Right atrium auricular region (tissue), 2 donors: ENCODE results near the gene FSIP1. TPM values are rescaled to one million over a fixed set of nuclear protein-coding genes. Genes with fewer than 3 reads are reported as not detected.

ENCODE experiments used
- DNase-seq: peaks from one replicate; pipeline ENCODE4 v3.0.0-alpha.2; 2019; ENCODE audit warnings: low spot score
- H3K27ac ChIP-seq, 2 donors: fragments of 200-600 bp; sonication (generic); 1 replicate in 1 of 2; 2 replicates in 1 of 2; pipeline ENCODE4 v1.5.1; 2016 to 2019
- H3K27me3 ChIP-seq, 2 donors: fragments of 200-600 bp; sonication (generic); one replicate each; pipeline versions ENCODE4 v1.5.1 to v1.6.0; 2017 to 2019
- H3K36me3 ChIP-seq: fragments of 200-600 bp; sonication (generic); one replicate; pipeline ENCODE4 v1.5.1; 2016
- H3K4me1 ChIP-seq, 2 donors: fragments of 200-600 bp; sonication (generic); one replicate each; pipeline versions ENCODE4 v1.5.1 to v1.6.0; 2017 to 2019
- H3K4me3 ChIP-seq, 2 donors: fragments of 200-600 bp; sonication (generic); 1 replicate in 1 of 2; 2 replicates in 1 of 2; pipeline ENCODE4 v1.5.1; 2017 to 2019; ENCODE audit warnings: mild to moderate bottlenecking in 1 of 2, moderate library complexity in 1 of 2
- H3K9me3 ChIP-seq, 2 donors: fragments of 200-600 bp; sonication (generic); one replicate each; pipeline ENCODE4 v1.5.1; 2019
- total RNA-seq, 2 donors: library from RNA; depleted of rRNA; stranded (reverse); fragments of >200 nt; gene quantifications; one replicate each; pipeline ENCODE4 v1.1.0, GENCODE V29; 2016
- TF ChIP-seq, protein P1 (sequence below), 2 donors: fragments of 200-600 bp; sonication (generic); IDR thresholded peaks; one replicate each; pipeline ENCODE4 v1.5.1; 2019; ENCODE audit warnings: antibody characterized with exemption in 2 of 2

FSIP1 gene
- total RNA-seq, 2 donors from 2014 or later, result 0.24 TPM; not detected in 1

DNA sequence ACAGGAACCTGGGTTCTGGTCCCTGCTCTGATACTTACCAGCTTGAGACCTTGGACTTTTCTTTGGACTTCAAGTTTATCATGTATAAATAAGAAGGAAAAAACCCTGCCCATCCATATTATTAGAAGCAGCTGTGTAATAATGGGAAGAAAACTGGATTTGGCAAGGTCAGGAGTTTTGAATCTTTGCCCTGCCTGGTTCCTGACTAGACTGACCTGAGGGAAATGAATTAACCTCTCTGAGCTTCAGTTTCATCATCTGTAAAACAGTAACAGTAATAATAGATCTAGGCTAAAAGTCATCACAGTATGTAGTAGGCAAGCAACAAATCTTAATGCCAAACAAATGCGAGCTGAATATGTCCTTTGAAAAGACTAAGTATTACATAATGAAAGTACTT is 68.8 kb downstream of the FSIP1 start:
- H3K4me1 ChIP-seq, result no peaks in the 10 kb centered on the region
- DNase-seq, result no peak
- H3K27ac ChIP-seq, result no peak overlapping the region
- no peaks in the 10 kb centered on the region for H3K36me3 ChIP-seq
- H3K4me3 ChIP-seq, result no peak overlapping the region
- H3K9me3 ChIP-seq, result no peaks in the 10 kb centered on the region
- no peaks in the 10 kb centered on the region for H3K27me3 ChIP-seq
- TF ChIP-seq, protein P1, sequence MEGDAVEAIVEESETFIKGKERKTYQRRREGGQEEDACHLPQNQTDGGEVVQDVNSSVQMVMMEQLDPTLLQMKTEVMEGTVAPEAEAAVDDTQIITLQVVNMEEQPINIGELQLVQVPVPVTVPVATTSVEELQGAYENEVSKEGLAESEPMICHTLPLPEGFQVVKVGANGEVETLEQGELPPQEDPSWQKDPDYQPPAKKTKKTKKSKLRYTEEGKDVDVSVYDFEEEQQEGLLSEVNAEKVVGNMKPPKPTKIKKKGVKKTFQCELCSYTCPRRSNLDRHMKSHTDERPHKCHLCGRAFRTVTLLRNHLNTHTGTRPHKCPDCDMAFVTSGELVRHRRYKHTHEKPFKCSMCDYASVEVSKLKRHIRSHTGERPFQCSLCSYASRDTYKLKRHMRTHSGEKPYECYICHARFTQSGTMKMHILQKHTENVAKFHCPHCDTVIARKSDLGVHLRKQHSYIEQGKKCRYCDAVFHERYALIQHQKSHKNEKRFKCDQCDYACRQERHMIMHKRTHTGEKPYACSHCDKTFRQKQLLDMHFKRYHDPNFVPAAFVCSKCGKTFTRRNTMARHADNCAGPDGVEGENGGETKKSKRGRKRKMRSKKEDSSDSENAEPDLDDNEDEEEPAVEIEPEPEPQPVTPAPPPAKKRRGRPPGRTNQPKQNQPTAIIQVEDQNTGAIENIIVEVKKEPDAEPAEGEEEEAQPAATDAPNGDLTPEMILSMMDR (IDR thresholded peaks at IDR 0.05), result no peak

DNA sequence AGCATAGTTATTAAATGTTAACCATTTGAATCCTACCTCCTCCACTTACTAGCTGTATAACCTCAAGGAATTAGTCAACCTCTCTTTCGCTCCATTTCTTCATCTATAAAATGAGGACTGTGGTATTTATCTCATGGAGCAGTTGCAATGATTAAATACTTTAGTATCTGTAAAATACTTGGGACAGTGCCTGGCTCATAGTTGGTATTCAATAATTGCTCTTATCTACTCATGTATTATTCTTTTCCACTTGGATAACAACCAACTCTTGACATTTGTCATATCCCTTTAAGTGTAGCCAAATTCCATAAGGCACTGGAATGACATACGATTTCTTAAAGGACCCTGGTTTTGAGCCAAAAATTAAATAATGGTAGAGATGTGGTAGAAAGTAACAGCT is 72.0 kb downstream of the FSIP1 start:
- Histone ChIP-seq H3K4me3 (no peak overlapping the region), H3K4me1 (no peaks in the 10 kb centered on the region), H3K36me3 (no peaks in the 10 kb centered on the region), H3K9me3 (no peaks in the 10 kb centered on the region), H3K27me3 (no peaks in the 10 kb centered on the region), H3K27ac (no peak overlapping the region)
- TF ChIP-seq, protein P1 (IDR thresholded peaks at IDR 0.05), result no peak
- DNase-seq, result no peak

DNA sequence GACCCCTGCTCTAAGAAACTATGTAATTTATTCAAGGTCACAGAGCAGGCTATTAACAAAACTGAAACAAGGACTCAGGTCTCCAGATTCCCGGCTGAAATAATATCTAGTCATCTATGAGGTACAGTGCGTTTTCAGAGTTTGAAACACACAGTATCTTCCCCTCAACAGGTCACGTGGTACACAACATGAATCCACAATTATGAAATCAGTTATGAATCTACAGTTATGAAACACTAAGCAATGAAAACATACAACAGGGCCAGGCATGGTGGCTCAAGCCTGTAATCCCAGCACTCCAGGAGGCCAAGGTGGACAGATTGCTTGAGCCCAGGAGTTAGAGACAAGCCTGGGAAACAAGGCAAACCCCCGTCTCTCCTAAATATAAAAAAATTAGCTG is 72.7 kb downstream of the FSIP1 start:
- H3K27ac ChIP-seq, result no peak overlapping the region
- TF ChIP-seq, protein P1 (IDR thresholded peaks at IDR 0.05), result no peak

DNA sequence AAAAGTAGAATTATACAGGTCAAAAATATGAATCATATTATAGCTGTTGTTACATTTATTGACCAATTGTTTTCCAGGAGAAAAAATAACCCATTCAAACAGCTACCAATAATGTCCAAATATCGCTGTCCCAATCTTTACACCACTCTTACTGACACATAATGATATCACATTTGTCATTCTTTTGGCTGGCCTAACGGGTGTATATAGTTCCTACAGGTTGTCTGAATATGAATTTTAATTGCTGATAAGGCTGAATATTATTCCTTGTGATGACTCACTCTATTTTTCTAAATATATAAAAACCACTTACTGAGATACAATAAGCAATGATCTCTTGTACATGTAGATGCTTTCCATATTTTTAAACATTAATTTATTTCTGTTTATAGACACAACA is 76.4 kb downstream of the FSIP1 start:
- Histone ChIP-seq H3K4me1 (no peaks in the 10 kb centered on the region), H3K27me3 (no peaks in the 10 kb centered on the region), H3K9me3 (no peaks in the 10 kb centered on the region), H3K27ac (no peak overlapping the region), H3K36me3 (no peaks in the 10 kb centered on the region), H3K4me3 (no peak overlapping the region)
- DNase-seq, result no peak
- TF ChIP-seq, protein P1 (IDR thresholded peaks at IDR 0.05), result no peak

More for the DNA sequence above, 72.7 kb downstream of the FSIP1 start:
- no peaks in the 10 kb centered on the region for H3K9me3 ChIP-seq
- H3K27me3 ChIP-seq, result no peaks in the 10 kb centered on the region
- DNase-seq, result no peak
- no peaks in the 10 kb centered on the region for H3K4me1 ChIP-seq
- H3K4me3 ChIP-seq, result no peak overlapping the region
- no peaks in the 10 kb centered on the region for H3K36me3 ChIP-seq

DNA sequence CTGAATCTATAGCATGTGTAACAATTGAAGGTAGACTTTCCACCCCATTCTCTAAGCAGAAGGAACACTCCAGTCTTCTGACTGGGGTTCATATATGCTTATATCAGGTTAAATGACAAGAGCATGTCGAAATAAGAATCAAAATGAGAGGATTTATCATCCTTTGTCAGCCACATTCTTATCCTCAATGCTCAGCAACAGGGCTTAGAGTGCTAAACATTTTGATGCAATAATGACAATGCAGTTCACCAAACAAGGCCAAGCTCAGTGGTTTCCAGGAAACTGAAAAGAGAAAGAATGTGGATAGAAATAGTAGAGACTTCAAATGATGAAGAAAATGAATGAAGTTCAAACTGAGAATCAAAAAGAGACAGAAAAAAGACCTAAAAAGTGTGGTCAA is 78.0 kb downstream of the FSIP1 start:
- H3K4me3 ChIP-seq, result no peak overlapping the region
- H3K36me3 ChIP-seq, result no peaks in the 10 kb centered on the region
- TF ChIP-seq, protein P1 (IDR thresholded peaks at IDR 0.05), result no peak
- no peaks in the 10 kb centered on the region for H3K27me3 ChIP-seq
- no peaks in the 10 kb centered on the region for H3K4me1 ChIP-seq
- no peak for DNase-seq
- no peak overlapping the region for H3K27ac ChIP-seq
- no peaks in the 10 kb centered on the region for H3K9me3 ChIP-seq

DNA sequence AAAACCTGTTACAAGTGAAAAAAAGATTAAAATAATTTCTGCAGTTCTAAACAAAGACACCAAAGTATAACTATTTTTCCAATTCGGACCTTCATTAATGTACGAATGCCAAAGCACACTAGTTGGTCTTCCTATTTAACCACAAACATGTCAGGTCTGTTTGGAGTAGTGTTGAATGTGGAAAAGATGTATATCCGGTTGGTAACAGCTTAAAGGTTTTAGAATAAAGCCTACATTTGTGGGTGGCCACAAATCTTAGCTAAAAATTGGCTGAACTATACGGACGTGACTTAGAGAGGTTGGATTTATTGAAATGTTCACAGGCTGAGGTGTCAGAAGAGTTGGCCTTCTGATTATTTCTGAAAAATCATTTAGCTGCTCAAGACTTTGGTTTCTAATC is 78.4 kb downstream of the FSIP1 start:
- Histone ChIP-seq H3K27ac (no peak overlapping the region), H3K4me1 (no peaks in the 10 kb centered on the region), H3K36me3 (no peaks in the 10 kb centered on the region), H3K4me3 (no peak overlapping the region), H3K27me3 (no peaks in the 10 kb centered on the region), H3K9me3 (no peaks in the 10 kb centered on the region)
- no peak for DNase-seq
- TF ChIP-seq, protein P1 (IDR thresholded peaks at IDR 0.05), result no peak
